Activated naive CD8-positive, alpha-beta T cell treated with anti-CD3 and anti-CD28 coated beads, Interleukin-2, amount 50 U/mL, for 24 hours (primary cell): ENCODE measurements around the gene ACTRT2.

Experiments used
- ATAC-seq: fragments of 150-1000 bp; cut with Tn5 transposase; one replicate; pipeline ENCODE4 v1.10.0; 2021
- DNase-seq: peaks from one replicate; pipeline ENCODE4 v3.0.0; 2021
- H3K27ac Mint-ChIP-seq: one replicate; pipeline ENCODE4 v1.8.0; 2021; ENCODE audit warnings: mild to moderate bottlenecking, mixed read lengths
- H3K27me3 Mint-ChIP-seq: one replicate; pipeline ENCODE4 v1.8.0; 2021; ENCODE audit warnings: mixed read lengths
- H3K36me3 Mint-ChIP-seq: one replicate; pipeline ENCODE4 v1.8.0; 2021; ENCODE audit warnings: low read depth, mixed read lengths
- H3K4me1 Mint-ChIP-seq: one replicate; pipeline ENCODE4 v1.8.0; 2021; ENCODE audit warnings: mixed read lengths
- H3K4me3 Mint-ChIP-seq: one replicate; pipeline ENCODE4 v1.8.0; 2021; ENCODE audit warnings: mild to moderate bottlenecking, moderate library complexity, mixed read lengths
- H3K9me3 Mint-ChIP-seq: one replicate; pipeline ENCODE4 v1.8.0; 2021; ENCODE audit warnings: mixed read lengths

ACTRT2 gene

DNA sequence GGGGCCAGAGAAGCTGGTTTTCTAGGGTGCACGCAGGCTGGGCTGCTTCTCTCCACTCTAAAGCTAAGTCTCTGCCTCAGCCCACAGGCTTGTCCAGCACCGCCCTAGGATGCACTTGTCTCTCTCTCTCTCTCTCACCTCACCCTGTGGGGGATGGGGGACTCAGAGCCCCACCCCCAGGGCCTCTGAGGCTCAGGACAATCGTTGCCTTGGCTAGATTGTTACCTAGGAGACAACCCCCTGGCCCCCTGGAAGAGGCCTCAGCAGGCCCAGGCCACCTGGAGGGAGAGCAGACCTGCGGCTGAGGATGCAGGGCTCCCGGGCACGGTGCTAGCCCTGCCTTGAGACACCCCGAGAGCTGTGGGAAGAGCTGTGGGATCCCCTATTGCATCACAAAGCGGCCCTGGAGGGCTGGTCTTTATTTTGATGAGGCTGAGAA lies at the start of gene ACTRT2:
TSS of gene ACTRT2 (plus strand) at position 235 of the 439 bp plus-strand sequence. CDS start 220 bp downstream, outside the sequence.
- Mint-ChIP-seq H3K4me3 (no peak within 1 kb of the TSS), H3K36me3 (no peaks in the 10 kb centered on the region), H3K27me3 (no peaks in the 10 kb centered on the region), H3K4me1 (no peaks in the 10 kb centered on the region), H3K27ac (no peak within 1 kb of the TSS), H3K9me3 (no peaks in the 10 kb centered on the region)
- ATAC-seq (no peak), DNase-seq (no peak)

DNA sequence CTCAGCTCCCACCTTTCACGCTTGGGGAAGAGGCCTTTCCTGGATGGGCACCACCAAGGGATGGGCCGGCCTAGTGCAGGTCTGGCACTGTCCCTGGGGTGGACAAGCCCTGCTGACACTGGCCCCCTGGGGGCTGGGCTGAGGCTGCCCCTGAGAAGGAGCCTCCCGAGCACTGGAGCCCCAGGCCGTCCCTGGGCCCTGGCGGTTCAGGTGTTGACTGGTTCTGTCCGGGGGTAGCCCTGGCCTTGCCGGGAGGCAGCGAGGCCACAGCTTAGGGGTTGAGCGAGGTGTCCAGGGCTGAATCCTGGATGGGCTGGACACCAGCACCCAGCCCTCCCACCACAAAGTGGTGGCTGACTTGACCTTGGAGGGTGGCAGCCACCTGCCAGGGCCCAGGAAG lies 49.7 kb upstream of the ACTRT2 start:
- DNase-seq, result no peak
- no peak for ATAC-seq
- no peaks in the 10 kb centered on the region for H3K4me1 Mint-ChIP-seq
- H3K9me3 Mint-ChIP-seq, result no peaks in the 10 kb centered on the region
- H3K36me3 Mint-ChIP-seq, result no peaks in the 10 kb centered on the region
- no peaks in the 10 kb centered on the region for H3K27me3 Mint-ChIP-seq
- H3K4me3 Mint-ChIP-seq, result no peak overlapping the region
- H3K27ac Mint-ChIP-seq, result no peak overlapping the region

DNA sequence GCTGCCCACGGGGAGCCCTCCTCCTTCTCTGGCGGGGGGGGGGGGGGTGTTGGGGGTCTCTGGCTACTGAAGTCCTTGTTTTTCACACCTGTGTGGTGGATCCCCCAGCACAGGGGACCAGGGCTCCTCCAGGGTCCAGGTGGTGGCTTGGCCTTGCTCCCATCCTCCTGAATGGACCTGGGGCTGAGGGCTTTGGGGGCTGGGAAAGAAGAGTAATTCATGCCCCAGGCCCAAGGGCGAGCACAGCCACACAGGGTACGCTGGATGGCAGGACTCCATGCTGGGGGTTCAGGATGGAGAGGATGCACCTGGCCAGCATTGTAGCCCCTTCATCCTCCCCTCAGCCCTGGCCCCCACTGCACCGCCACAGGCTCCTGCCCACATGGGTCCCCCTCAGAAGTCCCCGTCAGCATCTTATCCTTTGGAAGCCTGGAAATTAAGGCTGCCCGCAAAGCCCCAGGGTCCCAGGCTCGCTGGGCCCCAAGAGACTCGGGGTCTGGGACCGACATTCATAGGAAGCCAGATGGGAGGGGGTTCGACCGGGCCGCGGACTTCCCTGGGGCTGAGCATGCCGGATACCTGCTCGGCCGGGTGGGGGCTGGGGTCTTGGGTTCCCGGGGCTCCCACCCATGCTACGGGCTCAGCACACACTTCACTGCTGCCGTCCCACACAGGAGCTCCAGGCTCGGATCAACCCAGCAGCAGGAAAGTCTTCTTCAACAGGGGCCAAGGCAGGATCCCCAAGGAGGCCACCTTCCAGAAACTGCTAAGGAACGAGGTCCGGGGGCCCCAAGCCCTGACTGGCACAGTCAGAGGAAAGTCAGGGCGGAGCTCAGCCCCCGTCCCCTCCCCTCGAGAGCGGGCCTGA lies 49.0 kb upstream of the ACTRT2 start:
- no peak overlapping the region for H3K27ac Mint-ChIP-seq
- no peak overlapping the region for H3K4me3 Mint-ChIP-seq
- no peak for DNase-seq
- no peaks in the 10 kb centered on the region for H3K36me3 Mint-ChIP-seq
- H3K27me3 Mint-ChIP-seq, result no peaks in the 10 kb centered on the region
- ATAC-seq, result no peak
- no peaks in the 10 kb centered on the region for H3K9me3 Mint-ChIP-seq
- H3K4me1 Mint-ChIP-seq, result no peaks in the 10 kb centered on the region

DNA sequence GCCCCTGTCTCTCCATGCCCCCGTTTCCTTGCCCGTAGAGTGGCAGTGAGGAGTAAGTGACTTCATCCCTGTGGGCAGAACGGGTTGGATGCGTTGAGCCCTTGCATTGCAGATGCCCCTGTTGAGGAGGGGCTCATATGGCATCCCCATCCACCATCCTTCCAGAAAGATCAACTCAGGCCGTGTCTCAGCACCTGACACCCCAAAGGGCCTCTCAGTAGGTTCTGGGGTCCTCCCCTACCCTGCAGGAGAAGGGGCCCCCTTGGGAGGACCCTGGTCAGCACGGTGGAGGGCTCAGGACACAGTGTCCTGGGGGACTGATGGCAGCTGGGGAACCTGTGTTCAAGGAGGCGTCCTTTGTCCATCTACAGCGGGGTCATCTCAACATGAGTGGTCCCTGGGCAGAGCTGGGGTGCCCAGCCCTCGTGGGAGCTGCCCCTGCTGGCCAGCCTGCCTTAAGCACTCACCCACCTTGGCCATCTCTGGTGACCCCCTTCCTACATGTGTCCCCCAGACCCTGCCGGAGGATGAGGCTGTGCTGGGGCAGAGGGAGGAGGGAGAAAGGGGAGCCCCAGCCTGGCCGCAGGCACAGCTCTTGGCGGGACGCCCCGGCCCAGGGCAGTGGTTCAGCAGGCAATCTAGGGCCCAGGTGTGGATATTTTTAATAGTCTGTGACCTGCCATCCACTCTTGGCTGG lies 48.2 kb upstream of the ACTRT2 start:
- Mint-ChIP-seq H3K27me3 (no peaks in the 10 kb centered on the region), H3K4me3 (no peak overlapping the region), H3K36me3 (no peaks in the 10 kb centered on the region), H3K4me1 (no peaks in the 10 kb centered on the region), H3K9me3 (no peaks in the 10 kb centered on the region), H3K27ac (no peak overlapping the region)
- ATAC-seq (no peak), DNase-seq (no peak)

DNA sequence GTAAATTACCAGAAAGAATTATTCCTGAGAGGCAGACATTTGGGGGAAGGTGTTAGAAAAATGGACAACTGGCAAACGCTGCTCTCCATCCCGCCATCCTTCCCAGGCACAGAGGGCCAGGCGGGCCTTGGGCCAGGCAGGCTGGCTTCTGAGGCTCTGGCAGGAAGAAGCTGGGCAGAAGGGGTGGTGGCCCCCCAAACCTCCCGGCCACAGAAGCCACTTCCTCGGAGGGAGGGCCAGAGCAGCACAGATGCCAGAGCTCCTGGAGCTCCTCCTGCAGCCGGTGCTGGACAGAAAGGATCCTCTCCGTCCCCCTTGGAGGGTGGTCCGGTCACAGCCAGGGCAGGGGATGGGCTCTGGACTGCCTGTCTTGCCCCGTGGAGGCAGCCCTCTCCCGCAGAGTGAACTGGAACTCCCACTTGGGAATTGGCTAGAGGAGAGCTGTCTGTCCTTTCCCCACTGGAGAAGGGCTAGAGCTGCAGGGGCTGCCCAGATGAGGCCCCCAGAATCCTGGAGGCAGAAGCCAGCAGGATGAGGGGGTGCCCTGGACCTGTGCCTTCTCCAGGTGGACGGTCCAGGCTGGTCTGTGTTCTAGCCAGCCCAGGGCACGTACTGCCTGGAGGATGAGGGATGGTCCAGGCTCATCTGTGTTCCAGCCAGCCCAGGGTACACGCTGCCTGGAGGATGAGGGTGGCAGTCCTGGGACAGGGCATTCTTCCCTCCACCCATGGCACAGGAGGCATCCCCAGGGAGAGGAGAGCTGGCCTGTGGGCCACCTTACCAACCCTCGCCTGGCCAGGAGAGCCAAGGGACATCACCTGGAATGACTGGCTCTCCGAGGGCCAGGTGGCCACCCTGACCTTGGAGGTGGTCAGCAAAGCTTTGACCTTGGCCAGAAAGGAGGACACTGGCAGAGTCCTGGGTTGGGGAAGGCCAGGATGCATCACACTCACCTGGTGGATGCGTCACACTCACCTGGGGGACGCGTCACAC lies 47.4 kb upstream of the ACTRT2 start:
- Mint-ChIP-seq H3K27me3 (no peaks in the 10 kb centered on the region), H3K27ac (no peak overlapping the region), H3K9me3 (no peaks in the 10 kb centered on the region), H3K4me1 (no peaks in the 10 kb centered on the region), H3K36me3 (no peaks in the 10 kb centered on the region), H3K4me3 (no peak overlapping the region)
- ATAC-seq (no peak), DNase-seq (no peak)

DNA sequence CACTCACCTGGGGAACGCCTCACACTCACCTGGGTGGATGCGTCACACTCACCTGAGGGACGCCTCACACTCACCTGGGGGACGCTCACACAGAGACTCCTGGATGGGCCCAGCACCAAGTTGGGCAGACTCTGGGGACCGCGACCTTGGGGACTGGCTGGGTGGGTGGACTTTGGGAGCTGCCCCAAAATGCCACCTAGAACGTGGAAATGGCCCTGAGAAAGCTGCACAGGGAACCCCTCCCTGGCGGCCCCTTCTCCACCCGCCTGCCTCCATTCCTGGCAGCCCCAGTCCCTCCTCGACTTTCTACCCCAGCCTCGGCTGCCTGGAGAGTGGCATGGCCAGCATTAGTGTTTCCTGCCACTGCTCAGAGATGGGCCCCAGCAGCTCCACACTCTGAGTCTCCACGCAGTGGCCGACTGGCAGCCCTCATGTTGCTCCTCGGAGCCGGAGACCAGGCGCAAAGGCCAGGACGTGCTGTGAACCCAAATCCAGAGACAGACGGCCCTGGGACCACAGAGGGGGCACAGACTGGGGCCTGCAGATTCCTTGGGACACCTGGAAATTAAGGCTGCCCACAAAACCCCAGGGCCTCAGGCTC lies 46.5 kb upstream of the ACTRT2 start:
- no peaks in the 10 kb centered on the region for H3K27me3 Mint-ChIP-seq
- H3K27ac Mint-ChIP-seq, result no peak overlapping the region
- H3K36me3 Mint-ChIP-seq, result no peaks in the 10 kb centered on the region
- no peak overlapping the region for H3K4me3 Mint-ChIP-seq
- H3K9me3 Mint-ChIP-seq, result no peaks in the 10 kb centered on the region
- DNase-seq (no peak), ATAC-seq (no peak)
- H3K4me1 Mint-ChIP-seq, result no peaks in the 10 kb centered on the region

DNA sequence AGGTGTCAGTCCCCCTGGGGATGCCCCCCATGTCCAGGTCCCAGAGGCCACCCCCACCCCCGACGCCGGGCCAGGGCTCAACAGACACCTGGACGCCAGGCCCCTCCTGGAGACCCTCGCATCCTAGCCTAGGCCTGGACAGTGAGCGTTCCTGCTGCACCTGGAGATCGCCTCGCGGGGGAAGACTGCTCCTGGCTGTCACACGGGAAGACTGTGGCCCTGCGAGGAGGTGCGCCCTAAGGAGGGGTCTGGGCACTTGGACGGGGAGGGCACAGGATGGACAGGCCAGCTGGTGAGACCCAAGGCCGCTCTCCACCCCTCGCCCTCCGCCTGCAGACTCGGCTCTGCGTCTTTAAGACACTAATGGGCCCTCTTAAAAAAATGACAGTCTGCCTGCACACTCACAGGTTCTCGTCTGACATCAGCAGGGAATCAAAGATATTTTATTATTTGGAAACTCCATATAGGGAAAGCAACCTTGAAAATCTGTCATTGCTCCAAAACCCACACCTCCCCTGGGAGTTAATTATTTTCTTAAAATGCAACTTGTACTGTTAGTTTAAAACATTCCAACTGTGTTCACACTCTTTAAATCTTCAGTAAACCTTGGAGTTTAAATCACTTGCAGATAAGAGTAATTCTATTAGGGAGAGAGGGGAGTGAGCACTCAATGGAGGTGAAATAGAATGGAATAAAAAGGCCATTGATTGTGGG lies 45.6 kb upstream of the ACTRT2 start:
- H3K36me3 Mint-ChIP-seq, result no peaks in the 10 kb centered on the region
- ATAC-seq (no peak), DNase-seq (no peak)
- H3K9me3 Mint-ChIP-seq, result no peaks in the 10 kb centered on the region
- no peak overlapping the region for H3K4me3 Mint-ChIP-seq
- no peaks in the 10 kb centered on the region for H3K4me1 Mint-ChIP-seq
- no peak overlapping the region for H3K27ac Mint-ChIP-seq
- H3K27me3 Mint-ChIP-seq, result no peaks in the 10 kb centered on the region

DNA sequence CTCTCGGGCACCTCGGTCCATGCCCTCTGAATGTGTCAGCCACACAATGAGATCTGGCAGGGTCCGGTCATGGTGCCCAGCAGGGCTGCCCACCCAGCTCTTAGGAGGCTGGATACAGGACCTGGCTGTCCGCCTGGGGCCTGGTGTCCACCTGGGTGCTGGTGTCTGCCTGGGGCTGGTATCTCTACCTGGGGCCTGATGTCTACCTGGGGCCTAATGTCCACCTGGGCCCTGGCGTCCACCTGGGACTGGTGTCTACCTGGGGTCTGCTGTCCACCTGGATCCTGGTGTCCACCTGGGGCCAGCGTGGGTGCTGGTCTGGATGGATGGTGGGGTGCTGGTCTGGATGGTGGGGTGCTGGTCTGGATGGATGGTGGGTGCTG lies 45.1 kb upstream of the ACTRT2 start:
- ATAC-seq (no peak), DNase-seq (no peak)
- no peaks in the 10 kb centered on the region for H3K4me1 Mint-ChIP-seq
- no peaks in the 10 kb centered on the region for H3K9me3 Mint-ChIP-seq
- H3K27me3 Mint-ChIP-seq, result no peaks in the 10 kb centered on the region
- H3K27ac Mint-ChIP-seq, result no peak overlapping the region
- H3K4me3 Mint-ChIP-seq, result no peak overlapping the region
- H3K36me3 Mint-ChIP-seq, result no peaks in the 10 kb centered on the region

DNA sequence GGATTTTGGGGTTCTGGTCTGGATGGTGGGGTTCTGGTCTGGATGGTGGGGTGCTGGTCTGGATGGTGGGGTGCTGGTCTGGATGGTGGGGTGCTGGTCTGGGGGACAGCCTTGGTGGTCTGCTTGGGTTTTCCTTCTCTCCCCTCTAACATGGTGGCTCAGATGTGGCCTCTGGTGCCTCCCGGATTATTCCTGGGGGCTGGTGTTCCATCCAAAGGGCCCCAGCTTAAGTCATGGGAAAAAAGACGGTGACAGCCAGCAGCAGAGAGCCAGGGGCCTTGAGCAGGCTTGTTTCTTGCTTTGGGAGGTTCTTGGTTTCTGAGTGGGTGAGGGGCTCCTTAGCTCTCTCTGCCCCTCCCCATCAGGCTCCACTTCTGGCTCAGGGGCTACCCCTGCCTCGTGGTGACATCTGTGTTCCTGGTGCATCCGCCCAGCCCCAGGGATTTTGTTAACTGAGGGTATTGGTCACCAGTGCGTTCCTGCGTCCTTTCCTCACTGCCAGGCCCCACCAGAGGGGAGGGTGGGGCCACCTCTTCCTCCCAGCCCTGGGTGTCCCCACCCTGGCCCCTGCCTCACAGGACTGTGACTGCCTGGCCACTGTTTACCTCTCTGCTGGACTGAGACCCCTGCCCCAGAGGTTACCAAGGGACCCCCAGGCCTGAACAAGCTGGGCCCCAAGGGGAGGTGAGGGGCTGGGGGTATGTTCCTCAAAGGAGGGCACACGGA lies 43.2 kb upstream of the ACTRT2 start:
- DNase-seq (no peak), ATAC-seq (no peak)
- H3K4me3 Mint-ChIP-seq, result no peak overlapping the region
- H3K9me3 Mint-ChIP-seq, result no peaks in the 10 kb centered on the region
- no peak overlapping the region for H3K27ac Mint-ChIP-seq
- no peaks in the 10 kb centered on the region for H3K36me3 Mint-ChIP-seq
- no peaks in the 10 kb centered on the region for H3K4me1 Mint-ChIP-seq
- H3K27me3 Mint-ChIP-seq, result no peaks in the 10 kb centered on the region

DNA sequence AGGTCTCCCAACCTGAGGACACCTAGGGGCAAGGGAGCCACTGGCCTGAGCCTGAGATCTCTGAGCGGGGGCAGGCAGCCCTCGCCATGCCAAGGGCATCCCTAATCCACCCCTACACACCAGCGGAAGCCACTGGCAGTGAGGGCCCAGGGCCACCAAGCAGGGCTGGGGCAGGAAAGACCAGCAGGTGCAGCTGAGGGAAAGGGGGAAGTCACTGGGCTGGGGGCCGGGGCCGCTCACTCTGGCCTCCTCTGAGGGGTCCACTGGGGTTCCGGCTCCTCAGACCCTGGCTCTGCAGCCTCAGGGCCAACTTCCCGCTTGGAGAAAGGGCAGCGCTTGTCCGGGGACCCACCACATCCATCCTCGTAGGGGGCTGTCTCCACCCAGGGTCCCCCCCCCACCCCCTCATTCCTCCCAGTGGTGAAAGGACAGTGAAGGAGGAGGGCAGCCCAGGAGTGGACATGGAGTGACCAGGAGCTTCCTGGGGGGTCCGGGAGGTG lies 42.5 kb upstream of the ACTRT2 start:
- no peaks in the 10 kb centered on the region for H3K27me3 Mint-ChIP-seq
- DNase-seq, result no peak
- H3K9me3 Mint-ChIP-seq, result no peaks in the 10 kb centered on the region
- no peak overlapping the region for H3K27ac Mint-ChIP-seq
- no peak overlapping the region for H3K4me3 Mint-ChIP-seq
- no peaks in the 10 kb centered on the region for H3K4me1 Mint-ChIP-seq
- ATAC-seq, result no peak
- H3K36me3 Mint-ChIP-seq, result no peaks in the 10 kb centered on the region

DNA sequence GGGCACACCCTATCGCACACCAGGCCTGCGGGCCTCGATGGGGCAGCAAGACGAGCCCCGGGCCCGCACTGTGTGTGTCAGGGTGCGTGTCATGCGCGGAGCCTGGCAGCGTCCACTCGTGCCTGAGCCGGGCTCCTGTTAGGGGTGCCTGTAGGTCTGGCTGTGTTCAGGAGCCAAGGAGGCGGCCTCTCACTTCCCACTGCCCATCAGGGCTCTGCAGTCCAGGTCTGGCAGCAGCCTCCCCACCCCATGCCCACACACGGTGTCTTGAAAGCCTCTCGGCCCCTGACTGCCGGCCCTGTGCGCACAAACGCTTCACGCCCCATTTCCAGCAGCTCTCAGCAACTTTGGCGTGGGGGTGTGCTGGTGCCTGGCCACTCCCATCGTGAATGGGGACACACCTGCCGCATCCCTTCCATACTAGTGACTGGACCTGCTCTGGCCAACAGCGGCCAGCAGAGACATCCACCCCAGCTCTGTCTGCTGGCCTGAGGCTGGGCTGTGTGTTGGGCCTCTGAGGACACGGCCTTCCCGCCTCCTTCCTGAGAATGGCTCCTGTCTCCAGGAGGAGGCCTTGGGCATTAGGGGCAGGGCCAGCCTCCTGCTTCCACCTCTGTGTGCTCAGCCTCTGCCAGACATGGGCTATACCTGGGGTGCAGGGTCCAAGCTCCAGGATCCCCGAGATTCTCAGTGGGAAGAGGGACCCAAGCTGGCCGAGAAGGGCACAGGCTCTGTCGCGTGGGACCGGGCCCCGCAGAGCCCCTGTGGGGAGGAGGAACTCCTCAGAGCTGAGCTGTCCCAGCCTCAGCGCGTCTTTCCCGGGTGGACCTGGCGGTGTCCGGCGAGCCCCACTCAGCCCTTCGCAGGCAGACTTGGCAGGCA lies 41.8 kb upstream of the ACTRT2 start:
- Mint-ChIP-seq H3K4me3 (no peak overlapping the region), H3K27ac (no peak overlapping the region), H3K9me3 (no peaks in the 10 kb centered on the region), H3K36me3 (no peaks in the 10 kb centered on the region), H3K4me1 (no peaks in the 10 kb centered on the region), H3K27me3 (no peaks in the 10 kb centered on the region)
- DNase-seq (no peak), ATAC-seq (no peak)

DNA sequence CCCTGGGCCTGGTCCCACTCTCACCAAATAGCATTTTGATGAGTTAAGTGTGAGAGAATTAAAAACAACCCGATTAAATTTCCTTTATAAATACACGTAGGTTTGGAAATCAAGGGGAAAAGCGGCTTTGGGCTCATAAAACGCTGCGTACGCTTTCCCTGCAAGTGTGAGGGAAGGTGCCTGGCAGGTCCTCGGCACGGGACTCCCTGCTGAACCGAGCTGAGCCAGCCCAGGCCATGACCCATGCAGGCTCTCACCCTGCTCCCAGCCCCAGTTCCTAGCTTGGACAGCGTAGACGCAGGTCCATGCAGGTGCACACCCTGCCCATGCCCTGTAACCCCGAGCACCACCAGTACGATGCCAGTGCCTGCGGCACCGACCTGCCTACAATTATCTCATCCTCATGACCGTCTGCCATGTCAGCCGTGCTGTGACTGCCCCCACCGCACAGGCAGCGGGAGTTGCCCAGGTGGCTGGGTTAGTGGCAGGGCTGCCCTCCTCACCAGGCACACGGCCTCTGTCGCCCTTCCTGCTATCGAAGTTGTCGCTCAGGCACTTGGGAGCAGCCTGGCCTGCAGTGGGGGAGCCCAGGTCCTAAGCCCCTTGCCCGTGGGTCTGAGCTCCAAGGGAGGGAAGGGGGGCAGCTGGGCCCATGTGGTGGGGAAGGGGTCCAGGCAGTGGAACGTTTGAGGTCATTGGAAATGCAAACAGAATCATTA lies 41.0 kb upstream of the ACTRT2 start:
- Mint-ChIP-seq H3K27ac (no peak overlapping the region), H3K9me3 (no peaks in the 10 kb centered on the region), H3K36me3 (no peaks in the 10 kb centered on the region), H3K27me3 (no peaks in the 10 kb centered on the region), H3K4me3 (no peak overlapping the region), H3K4me1 (no peaks in the 10 kb centered on the region)
- DNase-seq (no peak), ATAC-seq (no peak)
